AG04449 (cell line): ENCODE data around the gene MYOZ2.
"Not testable (repeated sequence)": the region's sequence is repeated elsewhere in the genome, so short reads cannot be mapped to it uniquely, and the experiment has no call there.

Experiments used
- CTCF ChIA-PET: fragments of 350-600 bp; formaldehyde crosslinking; extraction: SDS; loops from one replicate; lab custom pipeline; 2021; ENCODE audit warnings: antibody characterized with exemption; lab: Yijun Ruan, JAX
- POLR2A ChIA-PET: fragments of 400-600, 350-600 bp; formaldehyde crosslinking; extraction: SDS; loops from one replicate; lab custom pipeline; 2020; ENCODE audit warnings: antibody characterized with exemption, inconsistent platforms; lab: Yijun Ruan, JAX
- DNase-seq: peaks from one replicate; pipeline ENCODE4 v3.0.0-alpha.2; 2010; ENCODE audit warnings: low read depth, low spot score
- H3K4me3 ChIP-seq: 2 replicates; pipeline ENCODE4 v1.5.1; 2011; ENCODE audit warnings: low read depth, mild to moderate bottlenecking, control low read depth, low read length
- CTCF ChIP-seq: IDR thresholded peaks from one replicate; pipeline ENCODE4 v1.5.1; 2011; ENCODE audit warnings: mild to moderate bottlenecking, moderate library complexity, low read length, control low read depth, inconsistent platforms; ENCODE audit not compliant: insufficient read depth; ENCODE audit errors: missing control alignments

Gene MYOZ2

GRCh38 chr4:119142833-119143232 lies 7.2 kb downstream of the MYOZ2 start:
- ChIA-PET CTCF (no interaction called here), POLR2A (no interaction called here)
- TF ChIP-seq CTCF, result no peak
- H3K4me3 ChIP-seq, result no peak overlapping the region
- no peak for DNase-seq

- POLR2A ChIA-PET, CTCF ChIA-PET, DNase-seq, H3K4me3 ChIP-seq: not testable (repeated sequence)
Measured at GRCh38 chr4:119143341-119143740, 7.7 kb downstream of the MYOZ2 start.

- POLR2A ChIA-PET, result no interaction called here
- CTCF ChIA-PET, result no interaction called here
- DNase-seq, result no peak
Measured at GRCh38 chr4:119149110-119149509, 13.5 kb downstream of the MYOZ2 start.

GRCh38 chr4:119151161-119151560 lies 15.5 kb downstream of the MYOZ2 start:
- CTCF ChIA-PET, result no interaction called here
- no peak overlapping the region for H3K4me3 ChIP-seq
- no peak for DNase-seq
- POLR2A ChIA-PET, result no interaction called here
- no peak for TF ChIP-seq CTCF

More at GRCh38 chr4:119149110-119149509, 13.5 kb downstream of the MYOZ2 start:
- no peak overlapping the region for H3K4me3 ChIP-seq
- TF ChIP-seq CTCF, result no peak

- DNase-seq, result no peak
- POLR2A ChIA-PET, result no interaction called here
- CTCF ChIA-PET, result interaction anchor here (1.0 kb wide), 1 partner anchor 26 kb away, joined by 3 read pairs; no protein-coding TSS in a partner anchor
- H3K4me3 ChIP-seq, result no peak overlapping the region
- TF ChIP-seq CTCF, result no peak
Measured at GRCh38 chr4:119152741-119153140, 17.1 kb downstream of the MYOZ2 start.

GRCh38 chr4:119162174-119162573 lies 26.5 kb downstream of the MYOZ2 start:
- POLR2A ChIA-PET, result no interaction called here
- TF ChIP-seq CTCF, result no peak
- CTCF ChIA-PET, result no interaction called here
- no peak for DNase-seq
- H3K4me3 ChIP-seq, result no peak overlapping the region

GRCh38 chr4:119165767-119166166 lies 30.1 kb downstream of the MYOZ2 start:
- no peak for DNase-seq
- ChIA-PET CTCF (no interaction called here), POLR2A (no interaction called here)
- no peak overlapping the region for H3K4me3 ChIP-seq
- TF ChIP-seq CTCF, result no peak
